ENCODE measurements around the gene STUB1.

STUB1 gene

GRCh38 chr16:679814-680624 is at the start of gene STUB1:
Gene STUB1 (plus strand): TSS chr16:680410. CDS start chr16:680526, 116 bp downstream.
- Histone ChIP-seq H3K4me1 (peaks cover 48% of the 10 kb centered on the region), H3K36me3 (peaks cover 25% of the 10 kb centered on the region), H3K27me3 (peaks cover 8% of the 10 kb centered on the region), H3K4me3 (peak within 1 kb of the TSS; percentile 96), H3K4me2 (peak within 1 kb of the TSS; percentile 94), H3K9me3 (no peaks in the 10 kb centered on the region), H3K27ac (peak within 1 kb of the TSS; percentile 90), H4K20me1 (peaks cover 51% of the 10 kb centered on the region), H3K9ac (peak within 1 kb of the TSS; percentile 95)
- TF ChIP-seq Cebpa-rat (IDR thresholded peaks at IDR 0.05) = no peak

GRCh38 chr16:630815-631405 is 49.3 kb upstream of the STUB1 start, which contains the start of gene WFIKKN1:
Gene WFIKKN1 (plus strand): TSS chr16:630985. CDS start chr16:631254, 269 bp downstream.
- H3K27ac ChIP-seq = 0 out of 2 replicates have a peak within 1 kb of the TSS, but pooled peaks have one; percentile 26
- peak within 1 kb of the TSS; percentile 34; the same call in 1 of the 2 replicates for H3K9ac ChIP-seq
- peaks cover 64% of the 10 kb centered on the region for H3K36me3 ChIP-seq
- peak within 1 kb of the TSS; percentile 66 for H3K4me2 ChIP-seq
- no peak for TF ChIP-seq Cebpa-rat (IDR thresholded peaks at IDR 0.05)
- peaks cover 38% of the 10 kb centered on the region for H3K4me1 ChIP-seq
- no peaks in the 10 kb centered on the region for H3K27me3 ChIP-seq
- no peak within 1 kb of the TSS for H3K4me3 ChIP-seq
- H3K9me3 ChIP-seq = no peaks in the 10 kb centered on the region
- H4K20me1 ChIP-seq = peaks cover 64% of the 10 kb centered on the region

GRCh38 chr16:631808-632358 is 48.3 kb upstream of the STUB1 start:
- peaks cover 59% of the 10 kb centered on the region for H4K20me1 ChIP-seq
- H3K27ac ChIP-seq = no peak overlapping the region
- H3K4me3 ChIP-seq = no peak overlapping the region
- H3K4me1 ChIP-seq = peaks cover 38% of the 10 kb centered on the region
- H3K27me3 ChIP-seq = no peaks in the 10 kb centered on the region
- no peak for TF ChIP-seq Cebpa-rat (IDR thresholded peaks at IDR 0.05)
- H3K36me3 ChIP-seq = peaks cover 54% of the 10 kb centered on the region
- H3K9me3 ChIP-seq = no peaks in the 10 kb centered on the region
- H3K4me2 ChIP-seq = no peak overlapping the region
- no peak overlapping the region for H3K9ac ChIP-seq

- Histone ChIP-seq H3K9ac (no peak overlapping the region), H3K27ac (no peak overlapping the region), H3K4me2 (no peak overlapping the region), H4K20me1 (peaks cover 51% of the 10 kb centered on the region), H3K4me3 (no peak overlapping the region), H3K36me3 (peaks cover 46% of the 10 kb centered on the region), H3K4me1 (peaks cover 44% of the 10 kb centered on the region), H3K27me3 (no peaks in the 10 kb centered on the region), H3K9me3 (no peaks in the 10 kb centered on the region)
- TF ChIP-seq Cebpa-rat (IDR thresholded peaks at IDR 0.05) = no peak
These were observed 47.5 kb upstream of the STUB1 start for GRCh38 chr16:632486-633335.

- no peak overlapping the region for H3K4me2 ChIP-seq
- H3K27ac ChIP-seq = no peak overlapping the region
These were observed 46.7 kb upstream of the STUB1 start for GRCh38 chr16:633336-634050.

GRCh38 chr16:634051-634670 is 46.0 kb upstream of the STUB1 start:
- H4K20me1 ChIP-seq = peaks cover 51% of the 10 kb centered on the region
- no peak overlapping the region for H3K9ac ChIP-seq
- TF ChIP-seq Cebpa-rat (IDR thresholded peaks at IDR 0.05) = no peak
- no peaks in the 10 kb centered on the region for H3K9me3 ChIP-seq
- peak overlapping the region; percentile 97 for H3K4me2 ChIP-seq
- peaks cover 31% of the 10 kb centered on the region for H3K36me3 ChIP-seq
- peak overlapping the region; percentile 92; the same call in 1 of the 2 replicates for H3K4me3 ChIP-seq
- no peaks in the 10 kb centered on the region for H3K27me3 ChIP-seq
- H3K4me1 ChIP-seq = peaks cover 52% of the 10 kb centered on the region
- H3K27ac ChIP-seq = no peak overlapping the region

More at GRCh38 chr16:633336-634050, 46.7 kb upstream of the STUB1 start:
- peaks cover 51% of the 10 kb centered on the region for H4K20me1 ChIP-seq
- H3K36me3 ChIP-seq = peaks cover 38% of the 10 kb centered on the region
- H3K4me1 ChIP-seq = peaks cover 45% of the 10 kb centered on the region
- no peaks in the 10 kb centered on the region for H3K27me3 ChIP-seq
- no peak for TF ChIP-seq Cebpa-rat (IDR thresholded peaks at IDR 0.05)
- no peak overlapping the region for H3K4me3 ChIP-seq
- H3K9ac ChIP-seq = no peak overlapping the region
- no peaks in the 10 kb centered on the region for H3K9me3 ChIP-seq

- peak overlapping the region; percentile 92 for H3K4me3 ChIP-seq
- H3K4me1 ChIP-seq = peaks cover 58% of the 10 kb centered on the region
- H3K27ac ChIP-seq = peak overlapping the region; percentile 92; the same call in 1 of the 2 replicates
- H3K27me3 ChIP-seq = no peaks in the 10 kb centered on the region
- no peaks in the 10 kb centered on the region for H3K9me3 ChIP-seq
- H3K36me3 ChIP-seq = peaks cover 29% of the 10 kb centered on the region
- H3K9ac ChIP-seq = peak overlapping the region; percentile 86
- peak overlapping the region; percentile 97 for H3K4me2 ChIP-seq
- H4K20me1 ChIP-seq = peaks cover 49% of the 10 kb centered on the region
- no peak for TF ChIP-seq Cebpa-rat (IDR thresholded peaks at IDR 0.05)
These were observed 45.2 kb upstream of the STUB1 start for GRCh38 chr16:634996-635395.

- TF ChIP-seq Cebpa-rat (IDR thresholded peaks at IDR 0.05) = no peak
- peaks cover 42% of the 10 kb centered on the region for H4K20me1 ChIP-seq
- H3K27me3 ChIP-seq = no peaks in the 10 kb centered on the region
- H3K27ac ChIP-seq = peak overlapping the region; percentile 92
- peaks cover 58% of the 10 kb centered on the region for H3K4me1 ChIP-seq
- peak overlapping the region; percentile 97 for H3K4me2 ChIP-seq
- peaks cover 29% of the 10 kb centered on the region for H3K36me3 ChIP-seq
- H3K4me3 ChIP-seq = peak overlapping the region; percentile 92
- no peaks in the 10 kb centered on the region for H3K9me3 ChIP-seq
- peak overlapping the region; percentile 86 for H3K9ac ChIP-seq
These were observed 44.5 kb upstream of the STUB1 start for GRCh38 chr16:635573-636205.

Measured in BLaER1 (cell line).